HepG2 (cell line): ENCODE data around the gene INSR. TPM values are rescaled to one million over a fixed set of nuclear protein-coding genes. Genes with fewer than 3 reads are reported as not detected.

Experiments
- CTCF ChIP-seq: sonication (generic); formaldehyde crosslinking; IDR thresholded peaks from 2 replicates; pipeline ENCODE4 v1.5.0; 2020; ENCODE audit warnings: mild to moderate bottlenecking, missing genetic modification reagents, moderate library complexity
- DPF2 ChIP-seq: sonication (generic); formaldehyde crosslinking; IDR thresholded peaks from 2 replicates; pipeline ENCODE4 v1.4.0; 2020; ENCODE audit warnings: mild to moderate bottlenecking, low read depth, missing genetic modification reagents, borderline replicate concordance
- DZIP1 ChIP-seq: sonication (generic); formaldehyde crosslinking; IDR thresholded peaks from 2 replicates; pipeline ENCODE4 v1.5.0; 2020; ENCODE audit warnings: mild to moderate bottlenecking, missing genetic modification reagents
- JARID2 ChIP-seq: sonication (generic); formaldehyde crosslinking; IDR thresholded peaks from 2 replicates; pipeline ENCODE4 v1.8.1; 2023; ENCODE audit warnings: missing genetic modification reagents, inconsistent platforms; ENCODE audit not compliant: insufficient replicate concordance
- MLX ChIP-seq: IDR thresholded peaks from 2 replicates; pipeline ENCODE4 v1.6.1; 2016
- RBM22 ChIP-seq: fragments of 200-400 bp; formaldehyde crosslinking; optimal IDR thresholded peaks from 2 replicates; pipeline ENCODE3; 2017; ENCODE audit warnings: mild to moderate bottlenecking, low read length, moderate library complexity
- TFDP1 ChIP-seq: IDR thresholded peaks from 2 replicates; pipeline ENCODE4 v1.6.1; 2016; ENCODE audit warnings: missing compliant biosample characterization, missing genetic modification reagents, borderline replicate concordance
- TFE3 ChIP-seq: IDR thresholded peaks from 2 replicates; pipeline ENCODE4 v1.6.1; 2016
- ZNF407 ChIP-seq: sonication (generic); formaldehyde crosslinking; IDR thresholded peaks from one replicate; pipeline ENCODE4 v1.5.1; 2020; ENCODE audit warnings: mild to moderate bottlenecking, missing genetic modification reagents; ENCODE audit errors: not compliant biosample characterization
- polyA plus RNA-seq, 8 experiments: library from polyadenylated mRNA; depleted of rRNA in 3 of 8; stranded (reverse) in 7 of 8; unstranded in 1 of 8; fragments of >200 nt; fragmentation: Illumina TruSeq in 4 of 8; extraction: Trizol in 4 of 8; gene quantifications; 2 replicates each; pipeline versions ENCODE4 v1.2.1 to v1.2.3, GENCODE V29; 2011 to 2016; ENCODE audit warnings: low read depth in 4 of 8, missing spikeins in 1 of 8, mixed read lengths in 1 of 8; ENCODE audit not compliant: insufficient read depth in 1 of 8
- total RNA-seq, 5 experiments: library from RNA; depleted of rRNA; stranded (reverse); fragments of >200 nt; fragmentation: Illumina TruSeq; extraction: Trizol; gene quantifications; 2 replicates each; pipeline ENCODE4 v1.2.3, GENCODE V29; 2016; ENCODE audit warnings: low read depth in 1 of 5

Gene INSR
- total and polyA plus RNA-seq, 2 of the 13 experiments (the other 11 are each of a cell fraction or from before 2014, with no cell fraction given), result 24.2 to 29.8 TPM

- no peak for TF ChIP-seq DPF2
- TF ChIP-seq TFE3 (CRISPR knock-in tag), result 0 out of 2 replicates have a peak, but pooled peaks have one; percentile 20
- peak; percentile 95 for TF ChIP-seq CTCF (CRISPR knock-in tag)
- TF ChIP-seq JARID2, result no peak
- TF ChIP-seq DZIP1 (CRISPR knock-in tag), result no peak
- TF ChIP-seq RBM22, result no peak
- TF ChIP-seq MLX (CRISPR knock-in tag), result no peak
- TF ChIP-seq ZNF407 (CRISPR knock-in tag), result no peak
- TF ChIP-seq TFDP1 (CRISPR knock-in tag), result no peak
Measured at GRCh38 chr19:7340959-7341837, 47.0 kb upstream of the INSR start (continued).
